Measurements from ENCODE around the gene GALNT16. TPM values are rescaled to one million over a fixed set of nuclear protein-coding genes. Genes with fewer than 3 reads are reported as not detected.

Gene GALNT16
- polyA plus RNA-seq, 3 donors: 0.01 TPM; not detected in 2

GRCh38 chr14:69262516-69262915 lies 2.6 kb downstream of the GALNT16 start:
- H3K27ac Mint-ChIP-seq: no peak overlapping the region
- peaks cover 60 to 74% (median 62%) of the 10 kb centered on the region in 3 donors for H3K27me3 Mint-ChIP-seq (ENCODE audit: low read depth in 3 of 3)
- no peak overlapping the region for H2AFZ ChIP-seq (ENCODE audit: insufficient read depth, low read depth, low read length, poor library complexity, severe bottlenecking)
- H3K4me2 ChIP-seq (replicated peaks; ENCODE audit: extremely low read depth, low read length, poor library complexity, severe bottlenecking): no peak overlapping the region
- no peaks in the 10 kb centered on the region for H3K36me3 ChIP-seq (replicated peaks in 1 of 2; ENCODE audit: control insufficient read depth in 1 of 2, insufficient read depth in 2 of 2, low read length in 2 of 2)
- 67% methylated on average over 1 of the region's 3 CpGs for WGBS (ENCODE audit: insufficient coverage)
- peaks cover 0 to 9% (median 4%) of the 10 kb centered on the region in 7 donors for H3K9me3 Mint-ChIP-seq
- H3K4me3 Mint-ChIP-seq: peak overlapping the region in 1 of 2 donors; percentile 86
- H3K27ac ChIP-seq (ENCODE audit: low read depth in 1 of 2, low read length in 2 of 2): no peak overlapping the region
- no peaks in the 10 kb centered on the region for H4K20me1 ChIP-seq (ENCODE audit: insufficient read depth, low read length)
- TF ChIP-seq CTCF (IDR thresholded peaks at IDR 0.05): no peak
- no peak for DNase-seq
- H3K36me3 Mint-ChIP-seq: no peaks in the 10 kb centered on the region
- no peak overlapping the region for H3K4me3 ChIP-seq (replicated peaks in 1 of 3; ENCODE audit: low read depth in 2 of 3, low read length in 3 of 3)
- no peaks in the 10 kb centered on the region for H3K79me2 ChIP-seq (ENCODE audit: insufficient read depth, low read length)
- intact Hi-C loops (cut with micrococcal nuclease): no loop called here
- peaks cover 10% of the 10 kb centered on the region for H3K4me1 Mint-ChIP-seq
- H3K4me1 ChIP-seq (ENCODE audit: control insufficient read depth in 1 of 2, insufficient read depth in 2 of 2, low read length in 2 of 2): peaks cover 3 to 21% of the 10 kb centered on the region in 2 donors
- peaks cover 62 to 71% of the 10 kb centered on the region in 2 donors for H3K27me3 ChIP-seq (ENCODE audit: control insufficient read depth in 2 of 2, insufficient read depth in 2 of 2, low read length in 2 of 2)
- peaks cover 0 to 26% of the 10 kb centered on the region in 2 donors for H3K9me3 ChIP-seq (replicated peaks in 1 of 2; ENCODE audit: control insufficient read depth in 1 of 2, insufficient read depth in 1 of 2, low read length in 2 of 2)
- no peak overlapping the region for H3K9ac ChIP-seq (ENCODE audit: insufficient read depth, low read length, poor library complexity, severe bottlenecking)

- Histone ChIP-seq H4K20me1 (ENCODE audit: insufficient read depth, low read length) (no peaks in the 10 kb centered on the region), H3K4me1 (ENCODE audit: control insufficient read depth in 1 of 2, insufficient read depth in 2 of 2, low read length in 2 of 2) (peaks cover 3 to 21% of the 10 kb centered on the region in 2 donors), H3K9me3 (replicated peaks in 1 of 2; ENCODE audit: control insufficient read depth in 1 of 2, insufficient read depth in 1 of 2, low read length in 2 of 2) (peaks cover 0 to 21% of the 10 kb centered on the region in 2 donors), H3K27ac (ENCODE audit: low read depth in 1 of 2, low read length in 2 of 2) (no peak overlapping the region), H2AFZ (ENCODE audit: insufficient read depth, low read depth, low read length, poor library complexity, severe bottlenecking) (no peak overlapping the region), H3K9ac (ENCODE audit: insufficient read depth, low read length, poor library complexity, severe bottlenecking) (no peak overlapping the region), H3K27me3 (ENCODE audit: control insufficient read depth in 2 of 2, insufficient read depth in 2 of 2, low read length in 2 of 2) (peaks cover 57 to 62% of the 10 kb centered on the region in 2 donors), H3K4me3 (replicated peaks in 1 of 3; ENCODE audit: low read depth in 2 of 3, low read length in 3 of 3) (no peak overlapping the region), H3K4me2 (replicated peaks; ENCODE audit: extremely low read depth, low read length, poor library complexity, severe bottlenecking) (no peak overlapping the region), H3K36me3 (replicated peaks in 1 of 2; ENCODE audit: control insufficient read depth in 1 of 2, insufficient read depth in 2 of 2, low read length in 2 of 2) (no peaks in the 10 kb centered on the region), H3K79me2 (ENCODE audit: insufficient read depth, low read length) (no peaks in the 10 kb centered on the region)
- no peak for TF ChIP-seq CTCF (IDR thresholded peaks at IDR 0.05)
- H3K4me3 Mint-ChIP-seq: peak overlapping the region in 1 of 2 donors; percentile 16
- no peak overlapping the region for H3K27ac Mint-ChIP-seq
- H3K4me1 Mint-ChIP-seq: peaks cover 10% of the 10 kb centered on the region
- H3K9me3 Mint-ChIP-seq: peaks cover 0 to 9% (median 3%) of the 10 kb centered on the region in 7 donors
- 94% methylated on average over 6 of the region's 6 CpGs for WGBS (ENCODE audit: insufficient coverage)
- no peak for DNase-seq
- intact Hi-C loops (cut with micrococcal nuclease): no loop called here
- H3K36me3 Mint-ChIP-seq: no peaks in the 10 kb centered on the region
- peaks cover 52 to 66% (median 53%) of the 10 kb centered on the region in 3 donors for H3K27me3 Mint-ChIP-seq (ENCODE audit: low read depth in 3 of 3)
Observed at GRCh38 chr14:69263364-69263763, 3.4 kb downstream of the GALNT16 start.
